GM23338 (cell line): Measurements from ENCODE around the gene GNA15. TPM values are rescaled to one million over a fixed set of nuclear protein-coding genes. Genes with fewer than 3 reads are reported as not detected.

ENCODE experiments used
- ATAC-seq: fragments of 200-7000 bp; cut with Tn5 transposase; 3 replicates; pipeline ENCODE4 v1.9.1; 2020
- DNase-seq: peaks from one replicate; pipeline ENCODE4 v3.0.0-alpha.2; 2015; ENCODE audit warnings: low spot score
- H2AFZ ChIP-seq: fragments of 200-600 bp; sonication (generic); 2 replicates; pipeline ENCODE4 v1.8.0; 2016; ENCODE audit warnings: antibody characterized with exemption, mild to moderate bottlenecking, moderate library complexity
- H3F3A ChIP-seq: fragments of 200-600 bp; sonication (generic); replicated peaks from 2 replicates; pipeline ENCODE4 v1.8.0; 2017; ENCODE audit warnings: antibody characterized with exemption, mixed run types, low read depth
- H3K27ac ChIP-seq: fragments of 200-600 bp; sonication (generic); 2 replicates; pipeline ENCODE4 v1.6.1; 2016; ENCODE audit warnings: low read depth
- H3K27me3 ChIP-seq: fragments of 200-600 bp; sonication (generic); 2 replicates; pipeline ENCODE4 v1.8.0; 2016; ENCODE audit warnings: mild to moderate bottlenecking, mixed run types, moderate library complexity; ENCODE audit not compliant: insufficient read depth
- H3K36me3 ChIP-seq: fragments of 200-600 bp; sonication (generic); 2 replicates; pipeline ENCODE4 v1.8.0; 2016; ENCODE audit warnings: mild to moderate bottlenecking; ENCODE audit not compliant: insufficient read depth
- H3K4me1 ChIP-seq: fragments of 200-600 bp; sonication (generic); 2 replicates; pipeline ENCODE4 v1.8.0; 2016; ENCODE audit warnings: mild to moderate bottlenecking, moderate library complexity; ENCODE audit not compliant: insufficient read depth
- H3K4me2 ChIP-seq: fragments of 200-600 bp; sonication (generic); 2 replicates; pipeline ENCODE4 v1.7.1; 2017; ENCODE audit warnings: mixed run types
- H3K4me3 ChIP-seq: fragments of 200-600 bp; sonication (generic); 2 replicates; pipeline ENCODE4 v1.6.1; 2016; ENCODE audit warnings: mixed run types
- H3K79me2 ChIP-seq: fragments of 200-600 bp; sonication (generic); replicated peaks from 2 replicates; pipeline ENCODE4 v1.8.0; 2017; ENCODE audit warnings: mild to moderate bottlenecking; ENCODE audit not compliant: insufficient read depth
- H3K9me2 ChIP-seq: fragments of 200-600 bp; sonication (generic); 2 replicates; pipeline ENCODE4 v1.8.0; 2017; ENCODE audit not compliant: insufficient read depth
- H4K20me1 ChIP-seq: fragments of 200-600 bp; sonication (generic); replicated peaks from 2 replicates; pipeline ENCODE4 v1.8.0; 2017; ENCODE audit warnings: mild to moderate bottlenecking; ENCODE audit not compliant: insufficient read depth
- H3K27ac Mint-ChIP-seq: 2 replicates; pipeline ENCODE4 v1.8.0; 2020; ENCODE audit warnings: inconsistent platforms, mild to moderate bottlenecking, moderate library complexity, mixed read lengths
- H3K27me3 Mint-ChIP-seq: 3 replicates; pipeline ENCODE4 v1.8.0; 2022; ENCODE audit warnings: low read depth, mild to moderate bottlenecking, moderate library complexity, mixed read lengths, inconsistent platforms; ENCODE audit not compliant: insufficient read depth, poor library complexity
- H3K36me3 Mint-ChIP-seq: 3 replicates; pipeline ENCODE4 v1.8.0; 2021; ENCODE audit warnings: low read depth, mild to moderate bottlenecking, inconsistent platforms, moderate library complexity, mixed read lengths
- H3K4me1 Mint-ChIP-seq: 3 replicates; pipeline ENCODE4 v1.8.0; 2020; ENCODE audit warnings: mild to moderate bottlenecking, inconsistent platforms, mixed read lengths
- H3K4me3 Mint-ChIP-seq: 3 replicates; pipeline ENCODE4 v1.8.0; 2021; ENCODE audit warnings: moderate library complexity, mild to moderate bottlenecking, inconsistent platforms, mixed read lengths
- H3K9me3 Mint-ChIP-seq: 3 replicates; pipeline ENCODE4 v1.8.0; 2020; ENCODE audit warnings: moderate library complexity, mild to moderate bottlenecking, inconsistent platforms, mixed read lengths
- CREB1 ChIP-seq: fragments of 250-450 bp; sonication (Bioruptor Pico); IDR thresholded peaks from 2 replicates; pipeline ENCODE4 v1.5.0; 2020; ENCODE audit warnings: low read depth, mild to moderate bottlenecking, moderate library complexity
- EZH2 ChIP-seq: fragments of 200-600 bp; sonication (generic); IDR thresholded peaks from one replicate; pipeline ENCODE4 v1.8.0; 2017; ENCODE audit warnings: antibody characterized with exemption, mild to moderate bottlenecking, low read depth; ENCODE audit not compliant: unreplicated experiment
- EZH2phosphoT487 ChIP-seq: fragments of 200-600 bp; sonication (generic); IDR thresholded peaks from one replicate; pipeline ENCODE4 v1.8.1; 2018; ENCODE audit warnings: antibody characterized with exemption; ENCODE audit not compliant: unreplicated experiment
- JUNB ChIP-seq: IDR thresholded peaks from one replicate; pipeline ENCODE4 v1.6.1; 2016; ENCODE audit warnings: antibody characterized with exemption; ENCODE audit not compliant: unreplicated experiment
- NANOG ChIP-seq: IDR thresholded peaks from 2 replicates; pipeline ENCODE4 v1.6.1; 2016; ENCODE audit warnings: antibody characterized with exemption, borderline replicate concordance
- POLR2AphosphoS5 ChIP-seq: IDR thresholded peaks from 2 replicates; pipeline ENCODE4 v1.6.1; 2016; ENCODE audit warnings: antibody characterized with exemption, low read depth
- ZNF114 ChIP-seq: fragments of 250-450 bp; sonication (Bioruptor Pico); IDR thresholded peaks from 2 replicates; pipeline ENCODE4 v1.5.0; 2020; ENCODE audit warnings: mild to moderate bottlenecking, moderate library complexity
- ZNF331 ChIP-seq: fragments of 250-450 bp; sonication (Bioruptor Pico); IDR thresholded peaks from 2 replicates; pipeline ENCODE4 v1.5.0; 2020; ENCODE audit warnings: low read depth, mild to moderate bottlenecking, moderate library complexity
- polyA plus RNA-seq: library from polyadenylated mRNA; unstranded; fragments of >200 nt; fragmentation: Nextera tagmentation; extraction: Ambion mirVana; gene quantifications from 2 replicates; pipeline ENCODE4 v1.2.1, GENCODE V29; 2016
- total RNA-seq: library from RNA; depleted of rRNA; stranded (reverse); fragments of >200 nt; shearing (Covaris generic); gene quantifications from 2 replicates; pipeline ENCODE4 v1.2.3, GENCODE V29; 2014
- TF ChIP-seq, protein P1 (sequence below): IDR thresholded peaks from one replicate; pipeline ENCODE4 v1.6.1; 2018; ENCODE audit warnings: antibody characterized with exemption; ENCODE audit not compliant: unreplicated experiment
- TF ChIP-seq, protein P2 (sequence below), 2 experiments: fragments of 200-600 bp in 1 of 2; sonication (generic) in 1 of 2; conservative IDR thresholded peaks; 2 replicates each; pipeline versions ENCODE4 v1.5.1 to v1.6.1; 2016 to 2017; ENCODE audit warnings: antibody characterized with exemption in 2 of 2, low read depth in 2 of 2, mild to moderate bottlenecking in 2 of 2, moderate library complexity in 1 of 2
- TF ChIP-seq, protein P3 (sequence below): IDR thresholded peaks from 2 replicates; pipeline ENCODE4 v1.6.1; 2016; ENCODE audit warnings: antibody characterized with exemption

GNA15 gene
- total and polyA plus RNA-seq, 2 experiments from 2014 or later: 0.14 to 0.31 TPM

DNA sequence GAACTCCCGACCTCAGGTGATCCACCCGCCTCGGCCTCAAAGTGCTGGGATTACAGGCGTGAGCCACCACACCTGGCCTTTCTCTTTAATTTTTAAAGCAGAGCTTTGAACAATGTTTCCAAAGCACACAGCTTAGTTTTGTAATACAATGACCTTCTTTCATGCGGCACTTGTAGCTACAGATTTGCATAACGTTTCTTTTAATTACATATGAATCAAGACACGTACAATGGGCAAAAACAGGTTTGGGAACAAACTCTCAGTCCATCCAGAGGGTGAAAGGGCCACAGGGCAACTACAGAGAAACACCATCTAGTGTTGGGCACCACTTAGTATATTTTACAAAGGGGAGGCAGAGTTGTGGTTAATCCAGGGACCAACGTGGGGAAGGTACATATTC is 23.7 kb downstream of the GNA15 start:
- Histone ChIP-seq H3F3A (no peaks in the 10 kb centered on the region), H3K36me3 (no peaks in the 10 kb centered on the region), H3K9me2 (0 out of 2 replicates have a peak, but pooled peaks cover 7% of the 10 kb centered on the region), H4K20me1 (no peaks in the 10 kb centered on the region), H3K27me3 (peaks cover 5% of the 10 kb centered on the region; the same call in 1 of the 2 replicates), H3K27ac (no peak overlapping the region), H3K79me2 (no peaks in the 10 kb centered on the region), H3K4me3 (no peak overlapping the region), H2AFZ (no peak overlapping the region), H3K4me1 (no peaks in the 10 kb centered on the region), H3K4me2 (no peak overlapping the region)
- peaks cover 17% of the 10 kb centered on the region for H3K27me3 Mint-ChIP-seq
- H3K9me3 Mint-ChIP-seq: peaks cover 9% of the 10 kb centered on the region; the same call in 2 of the 3 replicates
- peak; percentile 14 for ATAC-seq
- TF ChIP-seq CREB1 (CRISPR knock-in tag) (no peak), JUNB (no peak), EZH2phosphoT487 (no peak), EZH2 (no peak), ZNF114 (CRISPR knock-in tag) (no peak), ZNF331 (CRISPR knock-in tag) (no peak), NANOG (no peak)
- TF ChIP-seq, protein P1, sequence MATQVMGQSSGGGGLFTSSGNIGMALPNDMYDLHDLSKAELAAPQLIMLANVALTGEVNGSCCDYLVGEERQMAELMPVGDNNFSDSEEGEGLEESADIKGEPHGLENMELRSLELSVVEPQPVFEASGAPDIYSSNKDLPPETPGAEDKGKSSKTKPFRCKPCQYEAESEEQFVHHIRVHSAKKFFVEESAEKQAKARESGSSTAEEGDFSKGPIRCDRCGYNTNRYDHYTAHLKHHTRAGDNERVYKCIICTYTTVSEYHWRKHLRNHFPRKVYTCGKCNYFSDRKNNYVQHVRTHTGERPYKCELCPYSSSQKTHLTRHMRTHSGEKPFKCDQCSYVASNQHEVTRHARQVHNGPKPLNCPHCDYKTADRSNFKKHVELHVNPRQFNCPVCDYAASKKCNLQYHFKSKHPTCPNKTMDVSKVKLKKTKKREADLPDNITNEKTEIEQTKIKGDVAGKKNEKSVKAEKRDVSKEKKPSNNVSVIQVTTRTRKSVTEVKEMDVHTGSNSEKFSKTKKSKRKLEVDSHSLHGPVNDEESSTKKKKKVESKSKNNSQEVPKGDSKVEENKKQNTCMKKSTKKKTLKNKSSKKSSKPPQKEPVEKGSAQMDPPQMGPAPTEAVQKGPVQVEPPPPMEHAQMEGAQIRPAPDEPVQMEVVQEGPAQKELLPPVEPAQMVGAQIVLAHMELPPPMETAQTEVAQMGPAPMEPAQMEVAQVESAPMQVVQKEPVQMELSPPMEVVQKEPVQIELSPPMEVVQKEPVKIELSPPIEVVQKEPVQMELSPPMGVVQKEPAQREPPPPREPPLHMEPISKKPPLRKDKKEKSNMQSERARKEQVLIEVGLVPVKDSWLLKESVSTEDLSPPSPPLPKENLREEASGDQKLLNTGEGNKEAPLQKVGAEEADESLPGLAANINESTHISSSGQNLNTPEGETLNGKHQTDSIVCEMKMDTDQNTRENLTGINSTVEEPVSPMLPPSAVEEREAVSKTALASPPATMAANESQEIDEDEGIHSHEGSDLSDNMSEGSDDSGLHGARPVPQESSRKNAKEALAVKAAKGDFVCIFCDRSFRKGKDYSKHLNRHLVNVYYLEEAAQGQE: no peak
- TF ChIP-seq, protein P2, sequence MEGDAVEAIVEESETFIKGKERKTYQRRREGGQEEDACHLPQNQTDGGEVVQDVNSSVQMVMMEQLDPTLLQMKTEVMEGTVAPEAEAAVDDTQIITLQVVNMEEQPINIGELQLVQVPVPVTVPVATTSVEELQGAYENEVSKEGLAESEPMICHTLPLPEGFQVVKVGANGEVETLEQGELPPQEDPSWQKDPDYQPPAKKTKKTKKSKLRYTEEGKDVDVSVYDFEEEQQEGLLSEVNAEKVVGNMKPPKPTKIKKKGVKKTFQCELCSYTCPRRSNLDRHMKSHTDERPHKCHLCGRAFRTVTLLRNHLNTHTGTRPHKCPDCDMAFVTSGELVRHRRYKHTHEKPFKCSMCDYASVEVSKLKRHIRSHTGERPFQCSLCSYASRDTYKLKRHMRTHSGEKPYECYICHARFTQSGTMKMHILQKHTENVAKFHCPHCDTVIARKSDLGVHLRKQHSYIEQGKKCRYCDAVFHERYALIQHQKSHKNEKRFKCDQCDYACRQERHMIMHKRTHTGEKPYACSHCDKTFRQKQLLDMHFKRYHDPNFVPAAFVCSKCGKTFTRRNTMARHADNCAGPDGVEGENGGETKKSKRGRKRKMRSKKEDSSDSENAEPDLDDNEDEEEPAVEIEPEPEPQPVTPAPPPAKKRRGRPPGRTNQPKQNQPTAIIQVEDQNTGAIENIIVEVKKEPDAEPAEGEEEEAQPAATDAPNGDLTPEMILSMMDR (conservative IDR thresholded peaks at IDR 0.05; ENCODE audit: low read depth in 2 of 2): no peak
- H3K4me3 Mint-ChIP-seq: no peak overlapping the region
- H3K4me1 Mint-ChIP-seq: peaks cover 6% of the 10 kb centered on the region; the same call in 2 of the 3 replicates
- H3K36me3 Mint-ChIP-seq: no peaks in the 10 kb centered on the region
- DNase-seq: peak; percentile 61
- no peak overlapping the region for H3K27ac Mint-ChIP-seq

DNA sequence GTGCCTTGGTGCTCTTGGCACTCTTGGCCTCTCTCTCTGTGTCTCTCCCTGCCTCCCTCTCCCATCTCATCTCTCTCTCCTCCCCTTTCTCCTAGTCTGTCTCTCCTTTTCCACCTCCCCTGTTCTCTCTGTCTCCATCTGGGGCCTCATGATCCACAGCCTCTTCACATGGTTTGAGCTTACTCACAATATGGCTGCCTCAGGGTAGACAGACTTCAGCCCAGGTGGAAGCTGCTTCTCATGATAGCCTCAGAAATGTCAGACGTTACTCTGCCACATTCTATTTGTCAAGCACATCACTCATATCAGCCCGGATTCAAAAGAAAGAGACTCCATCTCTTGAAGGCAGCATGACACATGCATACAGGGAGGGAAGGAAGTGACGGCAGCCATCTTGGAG is 24.4 kb downstream of the GNA15 start:
- peaks cover 5% of the 10 kb centered on the region; the same call in 1 of the 2 replicates for H3K27me3 ChIP-seq
- H3K36me3 ChIP-seq: no peaks in the 10 kb centered on the region
- H4K20me1 ChIP-seq: no peaks in the 10 kb centered on the region
- 0 out of 2 replicates have a peak overlapping the region, but pooled peaks have one; percentile 43 for H2AFZ ChIP-seq
- H3K4me1 Mint-ChIP-seq: peaks cover 6% of the 10 kb centered on the region; the same call in 2 of the 3 replicates
- H3K27me3 Mint-ChIP-seq: peaks cover 17% of the 10 kb centered on the region
- ATAC-seq (no peak), DNase-seq (no peak)
- H3F3A ChIP-seq: no peaks in the 10 kb centered on the region
- no peak overlapping the region for H3K4me3 ChIP-seq
- no peak overlapping the region for H3K4me2 ChIP-seq
- peaks cover 9% of the 10 kb centered on the region; the same call in 2 of the 3 replicates for H3K9me3 Mint-ChIP-seq
- no peaks in the 10 kb centered on the region for H3K4me1 ChIP-seq
- 0 out of 2 replicates have a peak, but pooled peaks cover 7% of the 10 kb centered on the region for H3K9me2 ChIP-seq
- H3K27ac ChIP-seq: no peak overlapping the region
- H3K4me3 Mint-ChIP-seq: no peak overlapping the region
- H3K36me3 Mint-ChIP-seq: no peaks in the 10 kb centered on the region
- H3K27ac Mint-ChIP-seq: no peak overlapping the region
- H3K79me2 ChIP-seq: no peaks in the 10 kb centered on the region
- TF ChIP-seq ZNF114 (CRISPR knock-in tag) (no peak), EZH2 (no peak), POLR2AphosphoS5 (no peak), ZNF331 (CRISPR knock-in tag) (no peak)
- TF ChIP-seq, protein P3, sequence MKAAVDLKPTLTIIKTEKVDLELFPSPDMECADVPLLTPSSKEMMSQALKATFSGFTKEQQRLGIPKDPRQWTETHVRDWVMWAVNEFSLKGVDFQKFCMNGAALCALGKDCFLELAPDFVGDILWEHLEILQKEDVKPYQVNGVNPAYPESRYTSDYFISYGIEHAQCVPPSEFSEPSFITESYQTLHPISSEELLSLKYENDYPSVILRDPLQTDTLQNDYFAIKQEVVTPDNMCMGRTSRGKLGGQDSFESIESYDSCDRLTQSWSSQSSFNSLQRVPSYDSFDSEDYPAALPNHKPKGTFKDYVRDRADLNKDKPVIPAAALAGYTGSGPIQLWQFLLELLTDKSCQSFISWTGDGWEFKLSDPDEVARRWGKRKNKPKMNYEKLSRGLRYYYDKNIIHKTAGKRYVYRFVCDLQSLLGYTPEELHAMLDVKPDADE: no peak
